Memory B cell (primary cell): Measurements from ENCODE around the gene IGF2BP1.
"Not testable (repeated sequence)": the region's sequence is repeated elsewhere in the genome, so short reads cannot be mapped to it uniquely, and the experiment has no call there.

Source experiments
- ATAC-seq: fragments of 150-1000 bp; cut with Tn5 transposase; 2 replicates; pipeline ENCODE4 v1.10.0; 2021; ENCODE audit warnings: low read depth, mild to moderate bottlenecking, moderate library complexity
- DNase-seq, 2 donors: peaks; one replicate each; pipeline ENCODE4 v3.0.0; 2022; ENCODE audit warnings: low spot score in 2 of 2
- H3K27ac Mint-ChIP-seq: one replicate; pipeline ENCODE4 v1.8.0; 2022; ENCODE audit warnings: mild to moderate bottlenecking, moderate library complexity, mixed read lengths
- H3K27me3 Mint-ChIP-seq: one replicate; pipeline ENCODE4 v1.8.0; 2022; ENCODE audit warnings: mixed read lengths
- H3K36me3 Mint-ChIP-seq: one replicate; pipeline ENCODE4 v1.8.0; 2022; ENCODE audit warnings: mild to moderate bottlenecking, mixed read lengths
- H3K4me1 Mint-ChIP-seq: one replicate; pipeline ENCODE4 v1.8.0; 2022; ENCODE audit warnings: mixed read lengths
- H3K4me3 Mint-ChIP-seq: one replicate; pipeline ENCODE4 v1.8.0; 2022; ENCODE audit warnings: mild to moderate bottlenecking, moderate library complexity, mixed read lengths
- H3K9me3 Mint-ChIP-seq: one replicate; pipeline ENCODE4 v1.8.0; 2022; ENCODE audit warnings: mixed read lengths

IGF2BP1 gene

GRCh38 chr17:49002766-49003165 lies 5.6 kb downstream of the IGF2BP1 start:
- no peak for DNase-seq
- H3K9me3 Mint-ChIP-seq, result peaks cover 3% of the 10 kb centered on the region
- peaks cover 6% of the 10 kb centered on the region for H3K4me1 Mint-ChIP-seq
- H3K27ac Mint-ChIP-seq, result no peak overlapping the region
- H3K4me3 Mint-ChIP-seq, result no peak overlapping the region
- peaks cover 44% of the 10 kb centered on the region for H3K27me3 Mint-ChIP-seq
- H3K36me3 Mint-ChIP-seq, result no peaks in the 10 kb centered on the region
- ATAC-seq, result no peak

DNA sequence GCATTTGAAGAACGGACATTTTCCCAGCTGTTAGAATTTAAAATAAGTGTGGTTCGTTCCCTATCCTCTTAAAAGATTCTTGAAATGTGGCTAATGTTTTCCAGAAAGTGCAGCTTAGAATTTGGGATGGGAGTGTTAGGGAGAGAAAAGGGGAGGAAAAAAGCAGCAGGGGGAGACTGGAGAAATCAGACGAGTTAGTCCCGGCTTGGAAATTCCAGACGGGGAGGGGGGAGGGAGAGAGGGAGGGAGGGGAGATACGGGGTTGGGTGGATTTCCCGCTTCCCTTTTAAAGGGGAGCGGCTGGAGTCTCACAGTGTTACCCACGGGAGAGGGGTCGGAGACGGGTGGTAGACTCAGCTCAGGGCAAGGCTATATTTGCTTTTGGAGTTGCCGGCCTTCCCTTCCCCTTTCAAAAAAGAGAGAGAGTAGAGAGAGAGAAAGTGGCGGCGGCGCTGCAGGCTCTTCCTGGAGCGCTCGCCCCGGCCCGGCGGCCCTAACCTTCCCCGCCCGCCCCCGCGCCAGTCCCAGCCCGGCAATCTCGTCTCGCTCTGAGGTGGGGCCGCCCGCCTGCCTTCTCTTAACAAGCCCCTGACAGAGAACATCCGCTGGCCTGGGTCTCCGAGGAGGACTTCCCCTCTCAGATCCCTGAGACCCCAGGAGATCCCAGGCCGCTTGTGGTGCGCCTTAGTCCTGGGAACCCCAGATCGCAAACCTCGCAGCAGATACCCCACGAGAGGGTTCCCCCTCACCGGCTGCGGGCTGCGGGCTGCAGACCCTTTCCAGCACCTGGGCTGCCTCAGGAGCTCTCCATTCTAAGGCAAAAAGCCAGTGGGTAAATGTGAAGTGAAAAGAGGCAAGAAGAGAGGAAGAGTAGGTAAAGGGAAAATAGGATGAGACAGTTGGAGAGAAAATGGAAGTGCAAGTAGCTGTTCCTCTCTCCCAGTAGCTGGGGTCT lies 6.6 kb downstream of the IGF2BP1 start:
- DNase-seq (no peak), ATAC-seq (no peak)
- H3K36me3 Mint-ChIP-seq, result peaks cover 2% of the 10 kb centered on the region
- peaks cover 3% of the 10 kb centered on the region for H3K4me1 Mint-ChIP-seq
- no peak overlapping the region for H3K27ac Mint-ChIP-seq
- no peak overlapping the region for H3K4me3 Mint-ChIP-seq
- peaks cover 3% of the 10 kb centered on the region for H3K9me3 Mint-ChIP-seq
- H3K27me3 Mint-ChIP-seq, result peaks cover 42% of the 10 kb centered on the region

DNA sequence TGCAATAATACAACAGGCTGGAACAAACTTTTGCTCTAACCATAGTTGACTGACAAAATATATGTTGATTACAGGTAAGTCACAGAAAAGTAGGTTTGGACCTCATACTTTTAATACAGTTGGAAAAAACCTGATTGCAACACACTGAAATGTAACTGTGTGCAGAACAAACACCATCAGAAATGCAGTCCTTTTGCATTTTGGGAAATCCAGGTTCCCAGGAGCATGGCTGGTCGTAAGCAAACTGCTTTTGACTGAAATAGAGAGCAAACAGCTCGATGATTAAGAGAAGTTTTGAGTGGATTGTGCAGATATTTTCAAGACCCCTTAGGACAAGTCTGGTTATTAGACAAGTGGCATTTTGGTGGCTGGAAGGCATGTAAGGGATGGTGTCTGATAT lies 8.0 kb downstream of the IGF2BP1 start:
- Mint-ChIP-seq H3K9me3 (peaks cover 3% of the 10 kb centered on the region), H3K36me3 (peaks cover 2% of the 10 kb centered on the region), H3K4me3 (no peak overlapping the region), H3K27ac (no peak overlapping the region), H3K27me3 (peaks cover 37% of the 10 kb centered on the region), H3K4me1 (peaks cover 3% of the 10 kb centered on the region)
- ATAC-seq, result no peak
- no peak for DNase-seq

- not testable (repeated sequence) for H3K4me3 Mint-ChIP-seq, DNase-seq, ATAC-seq, H3K4me1 Mint-ChIP-seq, H3K36me3 Mint-ChIP-seq, H3K27ac Mint-ChIP-seq, H3K9me3 Mint-ChIP-seq
- H3K27me3 Mint-ChIP-seq, result peaks cover 32% of the 10 kb centered on the region
These were observed 11.7 kb downstream of the IGF2BP1 start for GRCh38 chr17:49008908-49009307.

DNA sequence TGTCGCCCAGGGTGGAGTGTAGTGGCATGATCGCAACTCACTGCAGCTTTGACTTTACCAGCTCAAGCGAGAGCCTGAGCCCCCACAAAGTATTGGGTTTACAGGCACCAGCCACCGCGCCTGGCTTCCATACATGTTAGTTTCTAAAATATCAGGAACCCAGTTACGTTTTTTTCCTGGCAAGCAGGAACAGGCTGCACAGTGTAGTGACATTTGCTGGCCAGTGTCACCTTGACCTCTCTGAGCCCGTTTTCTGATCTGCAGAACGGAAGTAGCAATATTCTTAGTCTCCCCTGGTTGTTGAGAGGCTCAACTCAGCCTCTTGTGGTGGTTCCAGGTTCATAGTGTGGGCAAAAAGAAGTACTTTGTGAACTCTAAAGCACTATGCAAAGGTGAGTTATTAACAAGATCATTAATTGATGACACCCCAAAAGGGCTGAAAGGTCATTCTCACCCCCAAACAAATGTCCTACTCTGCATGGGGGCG lies 15.6 kb downstream of the IGF2BP1 start:
- Mint-ChIP-seq H3K4me1 (peaks cover 5% of the 10 kb centered on the region), H3K27ac (no peak overlapping the region), H3K9me3 (no peaks in the 10 kb centered on the region), H3K27me3 (peaks cover 31% of the 10 kb centered on the region), H3K4me3 (no peak overlapping the region), H3K36me3 (peaks cover 2% of the 10 kb centered on the region)
- no peak for ATAC-seq
- DNase-seq, result no peak

- no peak for ATAC-seq
- H3K9me3 Mint-ChIP-seq, result no peaks in the 10 kb centered on the region
These were observed 16.4 kb downstream of the IGF2BP1 start for GRCh38 chr17:49013311-49014213.

GRCh38 chr17:49015179-49015923 lies 18.2 kb downstream of the IGF2BP1 start:
- Mint-ChIP-seq H3K4me3 (no peak overlapping the region), H3K27me3 (peaks cover 29% of the 10 kb centered on the region), H3K9me3 (no peaks in the 10 kb centered on the region), H3K36me3 (no peaks in the 10 kb centered on the region), H3K27ac (no peak overlapping the region), H3K4me1 (peaks cover 5% of the 10 kb centered on the region)
- ATAC-seq, result no peak
- DNase-seq, result no peak

More at GRCh38 chr17:49013311-49014213, 16.4 kb downstream of the IGF2BP1 start:
- Mint-ChIP-seq H3K4me1 (peaks cover 5% of the 10 kb centered on the region), H3K36me3 (peaks cover 2% of the 10 kb centered on the region), H3K27me3 (peaks cover 31% of the 10 kb centered on the region), H3K27ac (no peak overlapping the region), H3K4me3 (no peak overlapping the region)
- no peak for DNase-seq

GRCh38 chr17:49015924-49016774 lies 19.0 kb downstream of the IGF2BP1 start:
- no peak overlapping the region for H3K27ac Mint-ChIP-seq
- H3K4me1 Mint-ChIP-seq, result peaks cover 5% of the 10 kb centered on the region
- peaks cover 27% of the 10 kb centered on the region for H3K27me3 Mint-ChIP-seq
- H3K9me3 Mint-ChIP-seq, result no peaks in the 10 kb centered on the region
- no peaks in the 10 kb centered on the region for H3K36me3 Mint-ChIP-seq
- no peak overlapping the region for H3K4me3 Mint-ChIP-seq
- ATAC-seq (no peak), DNase-seq (no peak)

DNA sequence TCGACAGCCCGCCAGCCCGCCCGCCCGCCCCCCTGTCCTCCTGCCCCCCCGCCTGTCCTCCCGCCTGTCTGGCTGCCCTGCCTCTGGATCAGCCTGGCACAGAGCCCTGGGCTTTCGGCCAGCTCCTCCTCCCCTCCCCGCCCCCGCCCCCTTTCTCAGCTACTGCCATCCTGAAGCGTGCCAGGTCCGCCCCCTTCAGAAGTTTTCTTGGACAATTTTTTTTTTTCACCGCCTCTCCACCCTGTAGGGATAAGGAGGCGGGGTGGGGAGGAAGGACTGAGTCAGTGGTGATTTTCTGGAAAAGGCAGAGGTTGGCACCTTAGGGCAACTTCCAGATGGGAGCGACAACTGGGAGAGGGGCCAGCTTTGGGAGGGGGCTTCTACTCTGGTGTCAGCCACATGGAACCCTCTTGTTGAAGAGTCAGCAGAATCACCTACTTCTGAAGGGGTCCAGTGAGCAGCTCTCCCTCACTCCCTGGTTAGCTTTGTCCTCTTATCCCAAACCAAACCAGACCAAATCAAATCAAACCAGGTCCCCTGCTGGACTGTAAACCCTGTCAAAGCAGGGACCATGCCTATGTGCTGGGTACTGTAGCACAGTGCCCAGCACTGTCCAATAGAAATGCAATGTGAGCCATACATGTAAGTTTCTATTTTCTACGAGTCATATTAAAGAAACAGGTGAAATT lies 19.7 kb downstream of the IGF2BP1 start:
- ATAC-seq (no peak), DNase-seq (no peak)
- H3K27me3 Mint-ChIP-seq, result peaks cover 29% of the 10 kb centered on the region
- no peak overlapping the region for H3K4me3 Mint-ChIP-seq
- peaks cover 5% of the 10 kb centered on the region for H3K4me1 Mint-ChIP-seq
- no peaks in the 10 kb centered on the region for H3K36me3 Mint-ChIP-seq
- H3K9me3 Mint-ChIP-seq, result no peaks in the 10 kb centered on the region
- no peak overlapping the region for H3K27ac Mint-ChIP-seq

DNA sequence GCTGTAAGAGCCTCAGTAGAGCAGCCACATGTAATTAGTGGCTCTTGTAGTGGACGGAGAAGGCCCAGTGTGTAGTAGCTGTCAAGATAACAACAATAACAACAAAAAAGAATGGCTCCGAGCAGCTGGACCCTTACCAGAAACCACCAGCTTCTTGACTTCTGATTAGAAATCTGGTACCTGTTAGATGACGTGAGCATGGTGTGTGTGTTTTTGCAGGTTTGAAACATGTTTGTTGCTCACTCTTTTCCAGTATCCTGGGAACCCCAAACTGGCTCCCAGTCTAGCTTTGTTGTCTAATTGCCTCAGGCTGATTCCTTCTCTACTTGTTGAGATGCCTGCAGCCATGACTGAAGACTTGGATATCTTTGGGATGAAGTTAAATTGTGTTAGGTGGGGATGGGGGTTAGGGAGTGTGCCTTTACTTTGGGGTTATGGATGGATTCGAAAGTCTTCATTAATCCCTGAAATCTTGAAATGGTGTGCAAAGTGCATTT lies 21.0 kb downstream of the IGF2BP1 start:
- Mint-ChIP-seq H3K4me3 (no peak overlapping the region), H3K36me3 (no peaks in the 10 kb centered on the region), H3K27me3 (peaks cover 21% of the 10 kb centered on the region), H3K27ac (no peak overlapping the region), H3K9me3 (no peaks in the 10 kb centered on the region), H3K4me1 (peaks cover 5% of the 10 kb centered on the region)
- DNase-seq (no peak), ATAC-seq (no peak)

DNA sequence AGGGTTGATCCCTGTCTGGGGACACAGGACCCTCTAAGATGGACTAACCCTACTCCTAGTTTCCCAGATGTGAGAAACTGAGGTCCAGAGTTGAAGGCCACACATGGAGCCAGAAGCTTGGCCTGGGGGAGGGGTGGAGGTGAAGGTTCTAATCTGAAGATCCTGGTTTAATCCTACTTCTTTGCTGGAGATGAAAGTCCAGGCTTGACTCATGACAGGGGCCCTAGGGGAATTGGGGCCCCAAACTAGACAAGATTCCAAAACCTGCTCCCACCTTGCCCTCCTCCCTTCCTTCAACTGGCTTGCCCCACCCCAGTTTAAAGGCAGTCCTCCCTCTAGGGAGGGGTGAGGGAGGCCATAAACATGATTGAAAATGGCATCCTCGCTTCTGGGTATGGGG lies 21.6 kb downstream of the IGF2BP1 start:
- H3K4me3 Mint-ChIP-seq, result no peak overlapping the region
- H3K27me3 Mint-ChIP-seq, result peaks cover 21% of the 10 kb centered on the region
- H3K27ac Mint-ChIP-seq, result no peak overlapping the region
- DNase-seq (no peak), ATAC-seq (no peak)
- no peaks in the 10 kb centered on the region for H3K36me3 Mint-ChIP-seq
- peaks cover 5% of the 10 kb centered on the region for H3K4me1 Mint-ChIP-seq
- H3K9me3 Mint-ChIP-seq, result no peaks in the 10 kb centered on the region

GRCh38 chr17:49020609-49021008 lies 23.4 kb downstream of the IGF2BP1 start:
- DNase-seq (no peak), ATAC-seq (no peak)
- Mint-ChIP-seq H3K27me3 (peaks cover 11% of the 10 kb centered on the region), H3K27ac (no peak overlapping the region), H3K4me3 (no peak overlapping the region), H3K9me3 (no peaks in the 10 kb centered on the region), H3K36me3 (no peaks in the 10 kb centered on the region), H3K4me1 (no peaks in the 10 kb centered on the region)
